Motor neuron (in vitro differentiated cells): Measurements from ENCODE around the gene AGL. TPM values are rescaled to one million over a fixed set of nuclear protein-coding genes. Genes with fewer than 3 reads are reported as not detected.

ENCODE experiments used
- ATAC-seq, 8 experiments: fragments of 200-7000 bp; cut with Tn5 transposase; replicated peaks in 6 of 8; 2 replicates each; pipeline ENCODE4 v1.8.0; 2021; ENCODE audit warnings: mild to moderate bottlenecking in 8 of 8, moderate library complexity in 8 of 8
- H3K27ac ChIP-seq, 2 donors: fragments of 250-450 bp; sonication (Bioruptor Pico); 2 replicates each; pipeline ENCODE4 v1.9.0; 2021; ENCODE audit warnings: antibody characterized with exemption in 2 of 2, mild to moderate bottlenecking in 2 of 2, moderate library complexity in 1 of 2
- H3K4me1 ChIP-seq, 2 donors: fragments of 250-450 bp; sonication (Bioruptor Pico); replicated peaks in 1 of 2; 2 replicates each; pipeline ENCODE4 v1.6.1; 2021; ENCODE audit warnings: antibody characterized with exemption in 2 of 2, mild to moderate bottlenecking in 2 of 2, moderate library complexity in 1 of 2
- H3K4me3 ChIP-seq, 5 donors: fragments of 250-450 bp; sonication (Bioruptor Pico); 2 replicates each; pipeline ENCODE4 v1.9.0; 2021; ENCODE audit warnings: antibody characterized with exemption in 5 of 5, mild to moderate bottlenecking in 5 of 5, moderate library complexity in 4 of 5
- WGBS, 10 experiments: fragments of 450-650 bp; shearing (Covaris generic); methylation state at CpG; one replicate each; pipeline ENCODE4 v1.0.0; 2022; 5-methylcytosine and 5-hydroxymethylcytosine counted together
- in situ Hi-C, 9 experiments: fragments of 400-800 bp; cut with MboI; loops; one replicate each; pipeline ENCODE4 v1.15.0; 2021; ENCODE audit warnings: low sequenced_read_pairs in 9 of 9, low pct_unique_long_range_greater_than_20kb in 2 of 9; ENCODE audit not compliant: unreplicated experiment in 9 of 9
- total RNA-seq, 8 experiments: library from RNA; unstranded; fragments of 300-600 nt; gene quantifications; 2 replicates each; pipeline versions ENCODE4 v1.2.3 to v1.2.4, GENCODE V29; 2022

The AGL gene
- 10 to 100 TPM; 13.3 to 40.7 (median 14.0) TPM for total RNA-seq

- peak within 1 kb of the TSS; percentile 65 to 79 for H3K27ac ChIP-seq
- H3K4me3 ChIP-seq, result peak within 1 kb of the TSS; percentile 60 to 94 (median 82)
- peak; percentile 90 to 99 (median 98) for ATAC-seq
- peaks cover 8 to 17% of the 10 kb centered on the region in 2 donors for H3K4me1 ChIP-seq
- in situ Hi-C loops, result no loop called here
- 0 to 5% (median 0%) methylated on average over 4 to 30 of the region's 65 CpGs; no CpG with 5 or more reads in 4 of the 10 experiments for WGBS, 10 experiments
Measured at GRCh38 chr1:99849744-99850458, at the start of gene AGL. AGL (plus strand) TSS chr1:99850361; CDS start chr1:99851043, 682 bp downstream.

GRCh38 chr1:99801584-99801983 is 48.6 kb upstream of the AGL start:
- Histone ChIP-seq H3K27ac (no peak overlapping the region), H3K4me1 (peaks cover 0 to 3% of the 10 kb centered on the region in 2 donors), H3K4me3 (no peak overlapping the region)
- in situ Hi-C loops, result loop anchor here in 8 of 9 experiments (10.0 to 25.0 kb wide), 5 partner anchors 236 to 1063 kb away; a partner anchor contains a TSS
- ATAC-seq, result no peak
- WGBS, 10 experiments, result 31 to 100% (median 73%) methylated on average over 1 to 3 of the region's 3 CpGs; no CpG with 5 or more reads in 2 of the 10 experiments

- peaks cover 3 to 7% of the 10 kb centered on the region in 2 donors for H3K4me1 ChIP-seq
- no peak for ATAC-seq
- no peak overlapping the region for H3K4me3 ChIP-seq
- H3K27ac ChIP-seq, result no peak overlapping the region
- in situ Hi-C loops, result loop anchor here in 8 of 9 experiments (10.0 to 25.0 kb wide), 5 partner anchors 230 to 1058 kb away; a partner anchor contains a TSS
- 40 to 94% (median 71%) methylated on average over 1 to 2 of the region's 2 CpGs; no CpG with 5 or more reads in 1 of the 10 experiments for WGBS, 10 experiments
Measured at GRCh38 chr1:99806882-99807281, 43.3 kb upstream of the AGL start.

- Histone ChIP-seq H3K27ac (no peak overlapping the region), H3K4me3 (no peak overlapping the region), H3K4me1 (peaks cover 3 to 7% of the 10 kb centered on the region in 2 donors)
- peak; percentile 89 to 98 (median 96) for ATAC-seq
- in situ Hi-C loops, result loop anchor here in 8 of 9 experiments (10.0 to 25.0 kb wide), 5 partner anchors 229 to 1056 kb away; a partner anchor contains a TSS
- 5 to 36% (median 14%) methylated on average over 1 to 7 of the region's 7 CpGs; no CpG with 5 or more reads in 1 of the 10 experiments for WGBS, 10 experiments
Measured at GRCh38 chr1:99808391-99809115, 41.6 kb upstream of the AGL start.

GRCh38 chr1:99811075-99811474 is 39.1 kb upstream of the AGL start:
- Histone ChIP-seq H3K4me1 (peaks cover 3 to 7% of the 10 kb centered on the region in 2 donors), H3K27ac (no peak overlapping the region), H3K4me3 (no peak overlapping the region)
- in situ Hi-C loops, result loop anchor here in 8 of 9 experiments (25.0 kb wide), 4 partner anchors 226 to 1051 kb away; a partner anchor contains a TSS
- ATAC-seq, result no peak
- WGBS, 10 experiments, result 20 to 83% (median 82%) methylated on average over 1 of the region's 1 CpG; no CpG with 5 or more reads in 5 of the 10 experiments

GRCh38 chr1:99811747-99812146 is 38.4 kb upstream of the AGL start:
- peaks cover 3 to 7% of the 10 kb centered on the region in 2 donors for H3K4me1 ChIP-seq
- no peak overlapping the region for H3K4me3 ChIP-seq
- ATAC-seq, result no peak
- no peak overlapping the region for H3K27ac ChIP-seq
- in situ Hi-C loops, result loop anchor here in 8 of 9 experiments (25.0 kb wide), 4 partner anchors 226 to 1051 kb away; a partner anchor contains a TSS
- WGBS, 10 experiments, result 50 to 100% (median 88%) methylated on average over 1 of the region's 1 CpG; no CpG with 5 or more reads in 3 of the 10 experiments

GRCh38 chr1:99814373-99814900 is 35.7 kb upstream of the AGL start:
- 62 to 100% (median 81%) methylated on average over 1 to 3 of the region's 3 CpGs for WGBS, 10 experiments
- H3K4me1 ChIP-seq, result no peaks in the 10 kb centered on the region
- no peak overlapping the region for H3K4me3 ChIP-seq
- no peak overlapping the region for H3K27ac ChIP-seq
- ATAC-seq, result no peak
- in situ Hi-C loops, result loop anchor here in 8 of 9 experiments (25.0 kb wide), 4 partner anchors 223 to 1048 kb away; a partner anchor contains a TSS

- 32 to 100% (median 90%) methylated on average over 1 to 8 of the region's 8 CpGs; no CpG with 5 or more reads in 1 of the 10 experiments for WGBS, 10 experiments
- ATAC-seq, result no peak
- H3K4me3 ChIP-seq, result no peak overlapping the region
- H3K4me1 ChIP-seq, result no peaks in the 10 kb centered on the region
- in situ Hi-C loops, result loop anchor here in 8 of 9 experiments (25.0 kb wide), 4 partner anchors 221 to 1046 kb away; a partner anchor contains a TSS
- H3K27ac ChIP-seq, result no peak overlapping the region
Measured at GRCh38 chr1:99816656-99817055, 33.5 kb upstream of the AGL start.

- 37 to 100% (median 92%) methylated on average over 2 to 3 of the region's 3 CpGs for whole genome bisulfite sequencing, 10 experiments
- in situ Hi-C loops, result loop anchor here in 8 of 9 experiments (25.0 kb wide), 4 partner anchors 219 to 1044 kb away; a partner anchor contains a TSS
- Histone ChIP-seq H3K4me3 (no peak overlapping the region), H3K27ac (no peak overlapping the region), H3K4me1 (no peaks in the 10 kb centered on the region)
- peak in 3 of 8 experiments; percentile 85 to 94 (median 88) for ATAC-seq
Measured at GRCh38 chr1:99818063-99818699, 32.0 kb upstream of the AGL start.

- ATAC-seq, result no peak
- no peaks in the 10 kb centered on the region for H3K4me1 ChIP-seq
- H3K27ac ChIP-seq, result no peak overlapping the region
- in situ Hi-C loops, result loop anchor here in 8 of 9 experiments (25.0 kb wide), 4 partner anchors 217 to 1042 kb away; a partner anchor contains a TSS
- 17 to 100% (median 61%) methylated on average over 1 to 4 of the region's 4 CpGs for WGBS, 10 experiments
- no peak overlapping the region for H3K4me3 ChIP-seq
Measured at GRCh38 chr1:99820546-99820945, 29.6 kb upstream of the AGL start.

- no peak for ATAC-seq
Measured at GRCh38 chr1:99825098-99825497, 25.1 kb upstream of the AGL start.

GRCh38 chr1:99825702-99826101 is 24.5 kb upstream of the AGL start:
- ATAC-seq, result no peak
- in situ Hi-C loops, result no loop called here
- WGBS, 10 experiments, result 40 to 100% (median 94%) methylated on average over 1 of the region's 1 CpG; no CpG with 5 or more reads in 4 of the 10 experiments
- Histone ChIP-seq H3K4me1 (no peaks in the 10 kb centered on the region), H3K4me3 (no peak overlapping the region), H3K27ac (no peak overlapping the region)

More at GRCh38 chr1:99825098-99825497, 25.1 kb upstream of the AGL start:
- Histone ChIP-seq H3K4me3 (no peak overlapping the region), H3K4me1 (no peaks in the 10 kb centered on the region), H3K27ac (no peak overlapping the region)
- 33 to 100% (median 93%) methylated on average over 1 to 3 of the region's 3 CpGs for WGBS, 10 experiments
- in situ Hi-C loops, result no loop called here
